Gastroesophageal sphincter (tissue), 4 donors: ENCODE results near the gene GLT1D1. TPM values are rescaled to one million over a fixed set of nuclear protein-coding genes. Genes with fewer than 3 reads are reported as not detected.

Source experiments
- ATAC-seq: fragments of 150-250 bp; one replicate; pipeline ENCODE4 v1.9.1; 2016; ENCODE audit warnings: mild to moderate bottlenecking, moderate library complexity
- H3K27ac ChIP-seq, 4 donors: fragments of 200-600 bp; sonication (generic) in 3 of 4; 1 replicate in 3 of 4; 2 replicates in 1 of 4; pipeline ENCODE4 v1.5.1; 2016 to 2019
- H3K27me3 ChIP-seq: fragments of 200-600 bp; sonication (generic); one replicate; pipeline ENCODE4 v1.5.1; 2019
- H3K36me3 ChIP-seq, 2 donors: fragments of 200-600 bp; sonication (generic); one replicate each; pipeline ENCODE4 v1.5.1; 2019; ENCODE audit warnings: control low read depth in 1 of 2
- H3K4me1 ChIP-seq, 3 donors: fragments of 200-600 bp; sonication (generic); 1 replicate in 2 of 3; 2 replicates in 1 of 3; pipeline ENCODE4 v1.5.1; 2016 to 2019; ENCODE audit warnings: control low read depth in 2 of 3
- H3K4me3 ChIP-seq, 2 donors: fragments of 200-600 bp; sonication (generic); one replicate each; pipeline ENCODE4 v1.5.1; 2019; ENCODE audit warnings: mild to moderate bottlenecking in 1 of 2, moderate library complexity in 1 of 2
- H3K9me3 ChIP-seq, 3 donors: fragments of 200-600 bp; sonication (generic); one replicate each; pipeline ENCODE4 v1.5.1; 2017 to 2019; ENCODE audit warnings: control low read depth in 2 of 3
- EP300 ChIP-seq: sonication (generic); formaldehyde crosslinking; IDR thresholded peaks from one replicate; pipeline ENCODE4 v1.6.1; 2017; ENCODE audit warnings: antibody characterized with exemption, mild to moderate bottlenecking
- POLR2A ChIP-seq, 2 donors: fragments of 450-650 bp; IDR thresholded peaks; one replicate each; pipeline ENCODE4 v1.6.1; 2017; ENCODE audit warnings: antibody characterized with exemption in 2 of 2, mild to moderate bottlenecking in 2 of 2, moderate library complexity in 1 of 2
- POLR2AphosphoS5 ChIP-seq: sonication (generic); formaldehyde crosslinking; IDR thresholded peaks from one replicate; pipeline ENCODE4 v1.6.1; 2017; ENCODE audit warnings: antibody characterized with exemption
- WGBS, 2 donors: methylation state at CpG; one replicate each; pipeline ENCODE4 v1.1.5; 2018; ENCODE audit warnings: low coverage in 1 of 2; 5-methylcytosine and 5-hydroxymethylcytosine counted together
- total RNA-seq, 4 donors: library from RNA; depleted of rRNA; stranded (reverse); fragments of >200 nt; gene quantifications; one replicate each; pipeline ENCODE4 v1.1.0, GENCODE V29; 2016
- TF ChIP-seq, protein P1 (sequence below), 4 experiments: fragments of 200-600 bp in 2 of 4; fragments of 450-650 bp in 2 of 4; sonication (generic) in 1 of 4; IDR thresholded peaks; one replicate each; pipeline ENCODE4 v1.5.1; 2017 to 2019; ENCODE audit warnings: antibody characterized with exemption in 4 of 4, mild to moderate bottlenecking in 2 of 4, moderate library complexity in 2 of 4

GLT1D1 gene
- total RNA-seq, 4 donors from 2014 or later = 0.27 to 1.8 (median 0.47) TPM; not detected in 1

DNA sequence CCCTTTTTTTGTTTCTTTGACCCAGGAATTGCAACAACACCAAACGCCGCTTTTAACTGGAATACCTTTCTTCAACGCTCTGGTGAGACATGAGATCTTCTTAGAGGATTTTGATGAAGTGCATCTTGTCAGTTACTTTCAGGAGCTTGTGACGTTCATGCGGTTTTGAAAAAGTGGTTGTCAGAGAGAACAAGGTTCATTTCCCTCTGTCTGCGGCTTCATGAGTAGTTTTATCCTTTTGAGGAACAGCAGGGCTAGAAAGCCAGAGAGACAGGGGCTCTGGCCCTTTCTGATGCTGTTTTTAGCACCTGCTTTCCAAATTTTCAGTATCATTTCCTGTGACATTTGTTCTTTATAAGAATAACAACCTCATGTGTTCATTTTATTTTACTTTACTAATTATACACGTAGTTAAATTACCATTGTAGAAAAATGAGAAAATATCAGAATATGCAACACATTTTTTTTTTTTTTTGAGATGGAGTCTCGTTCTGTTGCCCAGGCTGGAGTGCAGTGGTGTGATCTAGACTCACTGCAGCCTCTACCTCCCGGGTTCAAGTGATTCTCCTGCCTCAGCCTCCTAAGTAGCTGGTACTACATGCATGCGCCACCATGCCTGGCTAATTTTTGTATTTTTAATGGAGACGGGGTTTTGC, 61.8 kb downstream of the GLT1D1 start:
- no peaks in the 10 kb centered on the region for H3K9me3 ChIP-seq
- no peak overlapping the region for H3K27ac ChIP-seq
- H3K4me1 ChIP-seq = no peaks in the 10 kb centered on the region
- ATAC-seq = no peak
- H3K36me3 ChIP-seq = no peaks in the 10 kb centered on the region
- TF ChIP-seq POLR2AphosphoS5 = no peak
- TF ChIP-seq, protein P1, sequence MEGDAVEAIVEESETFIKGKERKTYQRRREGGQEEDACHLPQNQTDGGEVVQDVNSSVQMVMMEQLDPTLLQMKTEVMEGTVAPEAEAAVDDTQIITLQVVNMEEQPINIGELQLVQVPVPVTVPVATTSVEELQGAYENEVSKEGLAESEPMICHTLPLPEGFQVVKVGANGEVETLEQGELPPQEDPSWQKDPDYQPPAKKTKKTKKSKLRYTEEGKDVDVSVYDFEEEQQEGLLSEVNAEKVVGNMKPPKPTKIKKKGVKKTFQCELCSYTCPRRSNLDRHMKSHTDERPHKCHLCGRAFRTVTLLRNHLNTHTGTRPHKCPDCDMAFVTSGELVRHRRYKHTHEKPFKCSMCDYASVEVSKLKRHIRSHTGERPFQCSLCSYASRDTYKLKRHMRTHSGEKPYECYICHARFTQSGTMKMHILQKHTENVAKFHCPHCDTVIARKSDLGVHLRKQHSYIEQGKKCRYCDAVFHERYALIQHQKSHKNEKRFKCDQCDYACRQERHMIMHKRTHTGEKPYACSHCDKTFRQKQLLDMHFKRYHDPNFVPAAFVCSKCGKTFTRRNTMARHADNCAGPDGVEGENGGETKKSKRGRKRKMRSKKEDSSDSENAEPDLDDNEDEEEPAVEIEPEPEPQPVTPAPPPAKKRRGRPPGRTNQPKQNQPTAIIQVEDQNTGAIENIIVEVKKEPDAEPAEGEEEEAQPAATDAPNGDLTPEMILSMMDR (IDR thresholded peaks at IDR 0.05) = no peak
- 80 to 89% methylated on average over 9 to 11 of the region's 11 CpGs for WGBS, 2 donors
- no peaks in the 10 kb centered on the region for H3K27me3 ChIP-seq
- no peak overlapping the region for H3K4me3 ChIP-seq

GRCh38 chr12:128916425-128916824, 63.1 kb downstream of the GLT1D1 start:
- H3K27me3 ChIP-seq = no peaks in the 10 kb centered on the region
- H3K36me3 ChIP-seq = no peaks in the 10 kb centered on the region
- WGBS, 2 donors = 95 to 100% methylated on average over 4 of the region's 4 CpGs
- no peaks in the 10 kb centered on the region for H3K4me1 ChIP-seq
- ATAC-seq = no peak
- TF ChIP-seq EP300 = no peak
- TF ChIP-seq POLR2AphosphoS5 = no peak
- TF ChIP-seq, protein P1 (IDR thresholded peaks at IDR 0.05) = no peak
- no peaks in the 10 kb centered on the region for H3K9me3 ChIP-seq
- no peak overlapping the region for H3K27ac ChIP-seq
- no peak overlapping the region for H3K4me3 ChIP-seq

GRCh38 chr12:128918481-128919260, 65.4 kb downstream of the GLT1D1 start:
- 32 to 41% methylated on average over 11 to 12 of the region's 13 CpGs for WGBS, 2 donors
- ATAC-seq = no peak
- H3K9me3 ChIP-seq = no peaks in the 10 kb centered on the region

DNA sequence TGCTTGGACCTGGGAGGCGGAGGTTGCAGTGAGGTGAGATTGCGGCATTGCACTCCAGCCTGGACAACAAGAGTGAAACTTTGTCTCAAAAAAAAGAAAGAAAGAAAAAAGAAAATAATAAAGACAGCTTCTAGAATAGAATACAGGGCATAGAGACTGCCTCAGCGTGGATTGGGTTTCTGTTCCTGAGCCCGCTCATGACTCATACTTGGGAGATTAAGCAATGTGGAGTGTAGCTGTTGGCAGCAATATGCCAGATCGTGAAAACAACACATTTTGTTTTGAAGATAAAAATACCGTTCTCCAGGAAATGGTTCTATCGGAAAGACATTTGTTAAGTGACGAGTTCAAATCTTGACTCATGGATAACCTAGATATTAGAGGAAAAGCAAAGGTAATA, 67.2 kb downstream of the GLT1D1 start:
- TF ChIP-seq POLR2A (IDR thresholded peaks at IDR 0.05) = no peak
- TF ChIP-seq POLR2AphosphoS5 = peak; percentile 21
- no peak for TF ChIP-seq EP300
- TF ChIP-seq, protein P1 (IDR thresholded peaks at IDR 0.05) = no peak
- H3K36me3 ChIP-seq = no peaks in the 10 kb centered on the region
- peaks cover 3% of the 10 kb centered on the region for H3K27me3 ChIP-seq
- ATAC-seq = peak; percentile 89
- H3K4me1 ChIP-seq = no peaks in the 10 kb centered on the region
- H3K4me3 ChIP-seq = no peak overlapping the region
- 56 to 57% methylated on average over 2 to 8 of the region's 8 CpGs for WGBS, 2 donors
- no peak overlapping the region for H3K27ac ChIP-seq
- no peaks in the 10 kb centered on the region for H3K9me3 ChIP-seq

More at GRCh38 chr12:128918481-128919260, 65.4 kb downstream of the GLT1D1 start:
- no peaks in the 10 kb centered on the region for H3K36me3 ChIP-seq
- no peaks in the 10 kb centered on the region for H3K4me1 ChIP-seq
- H3K27me3 ChIP-seq = peaks cover under 1% of the 10 kb centered on the region
- no peak overlapping the region for H3K27ac ChIP-seq
- no peak overlapping the region for H3K4me3 ChIP-seq
- TF ChIP-seq, protein P1 (IDR thresholded peaks at IDR 0.05) = no peak
- TF ChIP-seq POLR2AphosphoS5 (no peak), EP300 (no peak), POLR2A (IDR thresholded peaks at IDR 0.05) (no peak)

DNA sequence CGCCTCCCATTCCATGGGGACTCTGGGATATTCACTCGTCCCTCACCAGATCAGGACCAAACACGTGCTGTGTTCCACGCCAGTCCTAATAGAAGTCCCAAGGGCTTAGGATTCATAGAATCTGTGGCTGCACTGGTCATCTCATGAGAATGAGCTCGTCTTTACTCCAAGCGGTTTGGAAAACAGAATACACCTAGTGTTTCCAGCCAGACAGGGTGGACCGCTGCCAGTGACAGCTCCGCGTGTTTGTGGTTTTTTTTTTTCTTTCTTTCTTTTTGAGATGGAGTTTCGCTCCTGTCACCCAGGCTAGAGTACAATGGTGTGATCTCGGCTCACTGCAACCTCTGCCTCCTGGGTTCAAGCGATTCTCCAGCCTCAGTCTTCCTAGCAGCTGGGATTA, 75.1 kb downstream of the GLT1D1 start:
- WGBS, 2 donors = 83% methylated on average over 11 of the region's 12 CpGs; no CpG with 5 or more reads in 1 of the 2 donors
- TF ChIP-seq POLR2A (IDR thresholded peaks at IDR 0.05) (no peak), POLR2AphosphoS5 (no peak), EP300 (no peak)
- TF ChIP-seq, protein P1 (IDR thresholded peaks at IDR 0.05) = no peak
- ATAC-seq = no peak
- H3K4me3 ChIP-seq = no peak overlapping the region
- H3K36me3 ChIP-seq = no peaks in the 10 kb centered on the region
- no peaks in the 10 kb centered on the region for H3K4me1 ChIP-seq
- peaks cover 3% of the 10 kb centered on the region for H3K27me3 ChIP-seq
- no peak overlapping the region for H3K27ac ChIP-seq
- no peaks in the 10 kb centered on the region for H3K9me3 ChIP-seq
